ENCODE results near the gene DHRSX.

GRCh38 chrX:2451501-2452316 lies 49.1 kb downstream of the DHRSX start:
- TF ChIP-seq GLIS3 (CRISPR knock-in tag; IDR thresholded peaks at IDR 0.05) (no peak), ESRRG (CRISPR knock-in tag; IDR thresholded peaks at IDR 0.05) (no peak), ZNF565 (CRISPR knock-in tag; conservative IDR thresholded peaks at IDR 0.05; ENCODE audit: low read depth) (no peak), RARB (CRISPR knock-in tag; IDR thresholded peaks at IDR 0.05) (no peak), ZNF8 (CRISPR knock-in tag; IDR thresholded peaks at IDR 0.05) (no peak), TOX (CRISPR knock-in tag; IDR thresholded peaks at IDR 0.05; ENCODE audit: borderline replicate concordance) (no peak), CSRNP3 (CRISPR knock-in tag; IDR thresholded peaks at IDR 0.05) (no peak)
- TF ChIP-seq, protein P1, sequence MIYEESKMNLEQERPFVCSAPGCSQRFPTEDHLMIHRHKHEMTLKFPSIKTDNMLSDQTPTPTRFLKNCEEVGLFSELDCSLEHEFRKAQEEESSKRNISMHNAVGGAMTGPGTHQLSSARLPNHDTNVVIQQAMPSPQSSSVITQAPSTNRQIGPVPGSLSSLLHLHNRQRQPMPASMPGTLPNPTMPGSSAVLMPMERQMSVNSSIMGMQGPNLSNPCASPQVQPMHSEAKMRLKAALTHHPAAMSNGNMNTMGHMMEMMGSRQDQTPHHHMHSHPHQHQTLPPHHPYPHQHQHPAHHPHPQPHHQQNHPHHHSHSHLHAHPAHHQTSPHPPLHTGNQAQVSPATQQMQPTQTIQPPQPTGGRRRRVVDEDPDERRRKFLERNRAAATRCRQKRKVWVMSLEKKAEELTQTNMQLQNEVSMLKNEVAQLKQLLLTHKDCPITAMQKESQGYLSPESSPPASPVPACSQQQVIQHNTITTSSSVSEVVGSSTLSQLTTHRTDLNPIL (CRISPR knock-in tag; IDR thresholded peaks at IDR 0.05; ENCODE audit: low read depth), result no peak

All from SK-N-SH treated with all-trans-retinoic acid at 6 μM for 48 hours (cell line).